ENCODE results near the gene RC3H2. TPM values are rescaled to one million over a fixed set of nuclear protein-coding genes. Genes with fewer than 3 reads are reported as not detected.

RC3H2 gene
- total and polyA plus RNA-seq, 2 of the 13 experiments (the other 11 are each of a cell fraction or from before 2014, with no cell fraction given) = 21.0 to 36.4 TPM

DNA sequence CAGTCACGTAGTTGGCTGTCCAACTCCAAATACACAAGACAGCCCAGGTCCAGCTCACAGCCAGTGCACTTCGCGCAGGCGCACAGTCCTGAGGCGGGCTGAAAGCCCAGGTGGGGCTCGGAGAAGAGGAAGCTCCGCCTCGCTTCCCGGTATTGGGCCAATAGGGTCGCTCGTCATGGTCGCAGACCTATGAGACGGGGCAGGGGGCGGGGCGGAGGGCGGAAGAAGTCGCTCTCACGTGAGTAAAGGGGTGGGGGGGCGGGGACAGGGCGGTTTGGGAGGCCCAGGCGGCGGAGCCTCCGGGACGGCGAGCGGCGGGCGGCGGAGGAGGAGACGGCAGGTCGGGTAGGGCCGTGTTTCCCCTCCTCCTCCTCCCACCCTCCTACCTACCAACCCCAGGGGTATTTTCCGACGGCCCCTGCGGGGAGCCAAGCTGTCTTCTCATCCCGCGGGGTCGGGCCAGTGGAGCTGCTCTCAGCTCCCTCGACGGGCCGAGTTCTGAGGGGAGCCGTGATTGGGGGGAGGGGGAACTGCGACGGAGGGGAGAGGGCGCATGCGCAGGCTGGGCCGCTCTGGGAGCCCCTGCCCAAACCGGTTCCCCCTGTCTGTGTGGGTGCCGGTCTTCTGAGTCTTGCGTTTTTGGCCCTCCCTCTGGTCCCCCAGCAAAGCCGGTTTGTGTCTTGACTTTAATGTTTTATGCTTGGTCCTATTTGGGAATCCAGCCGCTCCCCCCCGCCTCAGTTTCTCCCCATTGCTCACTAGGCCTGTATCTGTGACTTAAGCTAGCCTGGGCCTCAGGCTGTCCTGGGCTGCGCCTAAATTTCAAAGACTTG, 35.8 kb upstream of the RC3H2 start, which contains the start of gene RABGAP1 (continued):
- TF ChIP-seq RNF219 (CRISPR knock-in tag; IDR thresholded peaks at IDR 0.05) (no peak), HBP1 (CRISPR knock-in tag; IDR thresholded peaks at IDR 0.05; ENCODE audit: low read depth) (no peak), HMG20B (CRISPR knock-in tag; conservative IDR thresholded peaks at IDR 0.05) (no peak), AGO1 (IDR thresholded peaks at IDR 0.05; ENCODE audit: low read depth, low read length, poor library complexity, severe bottlenecking) (no peak), FOXK1 (CRISPR knock-in tag; IDR thresholded peaks at IDR 0.05; ENCODE audit: borderline replicate concordance, low read depth) (no peak), RXRA (CRISPR knock-in tag; IDR thresholded peaks at IDR 0.05) (no peak), MAFF (IDR thresholded peaks at IDR 0.05; ENCODE audit: low read depth, low read length) (no peak), DR1 (CRISPR knock-in tag; IDR thresholded peaks at IDR 0.05) (no peak; the same call in 1 of the 2 replicates), ZFP62 (CRISPR knock-in tag; IDR thresholded peaks at IDR 0.05) (no peak), HIVEP1 (CRISPR knock-in tag; IDR thresholded peaks at IDR 0.05) (0 out of 2 replicates have a peak, but pooled peaks have one; percentile 25), ZNF546 (CRISPR knock-in tag; conservative IDR thresholded peaks at IDR 0.05) (no peak), ZSCAN9 (CRISPR knock-in tag; IDR thresholded peaks at IDR 0.05; ENCODE audit: borderline replicate concordance) (no peak), CEBPG (CRISPR knock-in tag; IDR thresholded peaks at IDR 0.05) (no peak), ZNF180 (CRISPR knock-in tag; IDR thresholded peaks at IDR 0.05; ENCODE audit: borderline replicate concordance, low read depth) (no peak), PHF8 (CRISPR knock-in tag; IDR thresholded peaks at IDR 0.05) (peak; percentile 85), ZNF501 (CRISPR knock-in tag; IDR thresholded peaks at IDR 0.05) (peak; percentile 8; the same call in 1 of the 2 replicates), POLR2AphosphoS5 (IDR thresholded peaks at IDR 0.05; ENCODE audit: low read depth, low read length) (peak; percentile 85), ZSCAN12 (CRISPR knock-in tag; IDR thresholded peaks at IDR 0.05) (no peak), FOXK2 (IDR thresholded peaks at IDR 0.05) (no peak), MYPOP (CRISPR knock-in tag; IDR thresholded peaks at IDR 0.05) (no peak), DPF2 (CRISPR knock-in tag; IDR thresholded peaks at IDR 0.05; ENCODE audit: borderline replicate concordance, low read depth) (no peak), ZFP82 (CRISPR knock-in tag; IDR thresholded peaks at IDR 0.05; ENCODE audit: borderline replicate concordance) (no peak)
- TF ChIP-seq, protein P1, sequence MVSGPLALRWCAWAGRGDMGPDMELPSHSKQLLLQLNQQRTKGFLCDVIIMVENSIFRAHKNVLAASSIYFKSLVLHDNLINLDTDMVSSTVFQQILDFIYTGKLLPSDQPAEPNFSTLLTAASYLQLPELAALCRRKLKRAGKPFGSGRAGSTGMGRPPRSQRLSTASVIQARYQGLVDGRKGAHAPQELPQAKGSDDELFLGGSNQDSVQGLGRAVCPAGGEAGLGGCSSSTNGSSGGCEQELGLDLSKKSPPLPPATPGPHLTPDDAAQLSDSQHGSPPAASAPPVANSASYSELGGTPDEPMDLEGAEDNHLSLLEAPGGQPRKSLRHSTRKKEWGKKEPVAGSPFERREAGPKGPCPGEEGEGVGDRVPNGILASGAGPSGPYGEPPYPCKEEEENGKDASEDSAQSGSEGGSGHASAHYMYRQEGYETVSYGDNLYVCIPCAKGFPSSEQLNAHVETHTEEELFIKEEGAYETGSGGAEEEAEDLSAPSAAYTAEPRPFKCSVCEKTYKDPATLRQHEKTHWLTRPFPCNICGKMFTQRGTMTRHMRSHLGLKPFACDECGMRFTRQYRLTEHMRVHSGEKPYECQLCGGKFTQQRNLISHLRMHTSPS (CRISPR knock-in tag; IDR thresholded peaks at IDR 0.05; ENCODE audit: low read depth) = no peak
- TF ChIP-seq, protein P2, sequence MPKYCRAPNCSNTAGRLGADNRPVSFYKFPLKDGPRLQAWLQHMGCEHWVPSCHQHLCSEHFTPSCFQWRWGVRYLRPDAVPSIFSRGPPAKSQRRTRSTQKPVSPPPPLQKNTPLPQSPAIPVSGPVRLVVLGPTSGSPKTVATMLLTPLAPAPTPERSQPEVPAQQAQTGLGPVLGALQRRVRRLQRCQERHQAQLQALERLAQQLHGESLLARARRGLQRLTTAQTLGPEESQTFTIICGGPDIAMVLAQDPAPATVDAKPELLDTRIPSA (CRISPR knock-in tag; IDR thresholded peaks at IDR 0.05; ENCODE audit: borderline replicate concordance) = peak; percentile 13; the same call in 1 of the 2 replicates
